CD4-positive, alpha-beta memory T cell (primary cell): ENCODE results near the gene DOCK1. TPM values are rescaled to one million over a fixed set of nuclear protein-coding genes. Genes with fewer than 3 reads are reported as not detected.

Experiments used
- CTCF ChIA-PET: fragments of 350-600 bp; sonication (Branson Sonifier 250); formaldehyde crosslinking; loops from one replicate; lab custom pipeline; 2021; ENCODE audit warnings: inconsistent platforms; ENCODE audit not compliant: partially characterized antibody; lab: Charles Lee
- POLR2A ChIA-PET: fragments of 350-600 bp; sonication (Branson Sonifier 250); formaldehyde crosslinking; loops from one replicate; lab custom pipeline; 2021; ENCODE audit not compliant: partially characterized antibody; lab: Charles Lee
- DNase-seq, 5 donors: peaks; one replicate each; pipeline versions ENCODE4 v3.0.0 to v3.0.0-alpha.2; 2020 to 2022; ENCODE audit warnings: mixed read lengths in 1 of 5
- H3K27ac ChIP-seq: one replicate; pipeline ENCODE4 v1.7.0; 2013; ENCODE audit warnings: low read depth, low read length
- H3K27me3 ChIP-seq: 2 replicates; pipeline ENCODE4 v1.7.0; 2013; ENCODE audit warnings: mild to moderate bottlenecking, low read length, moderate library complexity; ENCODE audit not compliant: insufficient read depth
- H3K36me3 ChIP-seq: 2 replicates; pipeline ENCODE4 v1.7.0; 2013; ENCODE audit warnings: mild to moderate bottlenecking, low read length, moderate library complexity; ENCODE audit not compliant: insufficient read depth
- H3K4me1 ChIP-seq: 2 replicates; pipeline ENCODE4 v1.7.0; 2013; ENCODE audit warnings: mild to moderate bottlenecking, low read length, moderate library complexity; ENCODE audit not compliant: insufficient read depth
- H3K4me3 ChIP-seq, 2 donors: one replicate each; pipeline ENCODE4 v1.7.0; 2013; ENCODE audit warnings: low read length in 2 of 2, mild to moderate bottlenecking in 1 of 2
- H3K9me3 ChIP-seq, 2 donors: one replicate each; pipeline ENCODE4 v1.7.0; 2013; ENCODE audit warnings: low read length in 2 of 2, control low read depth in 1 of 2; ENCODE audit not compliant: control insufficient read depth in 1 of 2
- H3K27ac Mint-ChIP-seq, 7 donors: one replicate each; pipeline ENCODE4 v1.8.0; 2020 to 2021; ENCODE audit warnings: mixed read lengths in 7 of 7, mild to moderate bottlenecking in 6 of 7, inconsistent platforms in 3 of 7, moderate library complexity in 3 of 7
- H3K27me3 Mint-ChIP-seq, 2 donors: one replicate each; pipeline ENCODE4 v1.8.0; 2020 to 2021; ENCODE audit warnings: mixed read lengths in 2 of 2
- H3K36me3 Mint-ChIP-seq, 2 donors: one replicate each; pipeline ENCODE4 v1.8.0; 2020 to 2021; ENCODE audit warnings: mixed read lengths in 2 of 2, inconsistent platforms in 1 of 2, mild to moderate bottlenecking in 1 of 2
- H3K4me1 Mint-ChIP-seq, 4 donors: one replicate each; pipeline ENCODE4 v1.8.0; 2020 to 2021; ENCODE audit warnings: mixed read lengths in 4 of 4, mild to moderate bottlenecking in 1 of 4
- H3K4me3 Mint-ChIP-seq, 8 donors: one replicate each; pipeline ENCODE4 v1.8.0; 2020 to 2021; ENCODE audit warnings: mixed read lengths in 8 of 8, mild to moderate bottlenecking in 7 of 8, moderate library complexity in 6 of 8, inconsistent platforms in 3 of 8
- H3K9me3 Mint-ChIP-seq, 8 donors: one replicate each; pipeline ENCODE4 v1.8.0; 2020 to 2021; ENCODE audit warnings: mixed read lengths in 8 of 8, mild to moderate bottlenecking in 5 of 8, inconsistent platforms in 3 of 8, moderate library complexity in 1 of 8
- intact Hi-C: fragments of 100-400 bp; cut with micrococcal nuclease; formaldehyde crosslinking; loops from one replicate; pipeline ENCODE4 v1.15.1; 2023
- polyA plus RNA-seq, 2 donors: library from polyadenylated mRNA; unstranded; fragments of 300-500 nt; fragmentation: Illumina TruSeq; gene quantifications; one replicate each; pipeline ENCODE4 v1.2.3, GENCODE V29; 2021
- total RNA-seq, 2 experiments: library from RNA; stranded (reverse); gene quantifications; one replicate each; pipeline ENCODE4 v1.2.3, GENCODE V29; 2021

The DOCK1 gene
- total and polyA plus RNA-seq, 4 experiments from 2014 or later: 0.17 TPM; not detected in 2

DNA sequence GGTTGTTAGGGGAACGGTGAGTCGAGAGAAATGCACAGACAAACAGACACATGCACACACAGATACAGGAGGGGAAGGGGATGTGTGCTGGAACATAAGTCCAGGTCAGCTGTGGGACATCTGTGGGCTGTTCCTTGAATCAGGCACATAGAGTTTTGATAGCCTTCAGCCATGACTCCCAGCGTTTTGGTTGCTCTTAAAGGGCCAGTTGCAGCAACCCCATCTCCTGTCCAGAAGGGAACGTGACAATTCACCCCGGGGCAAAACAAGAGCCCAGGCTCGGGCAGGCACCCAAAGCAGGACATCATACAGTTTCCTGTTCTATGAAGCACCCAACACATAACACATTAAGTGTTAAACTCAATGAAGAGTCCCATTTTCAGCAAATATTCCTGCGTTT lies 281.6 kb downstream of the DOCK1 start:
- no peaks in the 10 kb centered on the region for H3K36me3 Mint-ChIP-seq
- ChIA-PET POLR2A (no interaction called here), CTCF (no interaction called here)
- no peaks in the 10 kb centered on the region for H3K36me3 ChIP-seq
- H3K4me1 ChIP-seq: no peaks in the 10 kb centered on the region
- H3K27ac Mint-ChIP-seq: no peak overlapping the region
- no peaks in the 10 kb centered on the region for H3K27me3 ChIP-seq
- H3K9me3 ChIP-seq: no peaks in the 10 kb centered on the region
- H3K4me3 Mint-ChIP-seq: no peak overlapping the region
- no peak overlapping the region for H3K27ac ChIP-seq
- H3K4me1 Mint-ChIP-seq: no peaks in the 10 kb centered on the region
- intact Hi-C loops: no loop called here
- peaks cover 3 to 6% of the 10 kb centered on the region in 2 donors for H3K27me3 Mint-ChIP-seq
- H3K4me3 ChIP-seq: no peak overlapping the region
- no peak for DNase-seq
- H3K9me3 Mint-ChIP-seq: peaks cover 0 to 8% (median 0%) of the 10 kb centered on the region in 8 donors

DNA sequence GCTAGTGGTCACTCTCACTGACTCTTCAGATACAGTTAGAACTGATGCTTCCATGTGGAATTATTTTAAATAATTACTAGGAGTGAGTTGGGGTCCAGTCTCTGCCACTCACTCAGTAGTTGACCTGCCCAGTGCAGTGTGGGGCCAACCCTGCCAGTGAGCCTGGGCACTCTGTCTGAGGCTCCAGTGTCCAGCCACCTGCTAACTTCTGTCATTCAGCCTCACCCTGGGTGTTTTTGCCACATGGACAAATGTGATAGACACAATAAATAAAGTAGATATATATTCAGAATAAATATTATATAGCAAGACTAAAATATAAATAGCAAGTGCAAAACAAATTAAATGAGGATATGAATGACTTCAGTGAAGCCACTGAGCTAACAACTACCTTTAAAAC lies 284.0 kb downstream of the DOCK1 start:
- Histone ChIP-seq H3K4me3 (no peak overlapping the region), H3K27me3 (no peaks in the 10 kb centered on the region), H3K27ac (no peak overlapping the region), H3K9me3 (no peaks in the 10 kb centered on the region), H3K4me1 (no peaks in the 10 kb centered on the region), H3K36me3 (no peaks in the 10 kb centered on the region)
- Mint-ChIP-seq H3K9me3 (peaks cover 0 to 6% (median 0%) of the 10 kb centered on the region in 8 donors), H3K27ac (no peak overlapping the region), H3K4me3 (no peak overlapping the region), H3K4me1 (no peaks in the 10 kb centered on the region), H3K27me3 (peaks cover 7 to 12% of the 10 kb centered on the region in 2 donors), H3K36me3 (no peaks in the 10 kb centered on the region)
- intact Hi-C loops: no loop called here
- DNase-seq: no peak
- ChIA-PET CTCF (no interaction called here), POLR2A (no interaction called here)

DNA sequence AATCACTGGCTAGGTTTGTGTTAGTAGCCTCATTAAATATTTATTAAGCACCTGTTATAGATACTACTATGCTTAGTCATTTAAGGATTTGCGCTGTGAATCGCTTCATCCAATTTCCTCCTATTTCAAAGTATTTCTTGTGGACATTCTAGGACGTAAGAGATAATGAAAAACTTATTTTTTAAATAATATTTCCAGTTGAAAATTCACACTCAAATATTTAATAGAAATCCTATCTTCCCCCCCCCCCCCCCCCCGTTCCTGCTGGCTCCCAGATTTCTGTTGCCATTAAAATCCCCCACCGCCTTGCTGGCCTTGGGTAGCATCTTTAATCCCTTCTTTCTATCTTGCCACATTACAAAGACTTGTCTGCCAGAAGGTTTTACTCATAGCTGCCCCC lies 285.2 kb downstream of the DOCK1 start:
- intact Hi-C loops: no loop called here
- Mint-ChIP-seq H3K4me3 (no peak overlapping the region), H3K27me3 (peaks cover 7 to 11% of the 10 kb centered on the region in 2 donors), H3K36me3 (no peaks in the 10 kb centered on the region), H3K27ac (no peak overlapping the region), H3K4me1 (no peaks in the 10 kb centered on the region), H3K9me3 (peaks cover 0 to 5% (median 0%) of the 10 kb centered on the region in 8 donors)
- Histone ChIP-seq H3K27ac (no peak overlapping the region), H3K4me1 (no peaks in the 10 kb centered on the region), H3K9me3 (no peaks in the 10 kb centered on the region), H3K27me3 (no peaks in the 10 kb centered on the region), H3K4me3 (no peak overlapping the region), H3K36me3 (no peaks in the 10 kb centered on the region)
- DNase-seq: no peak
- POLR2A ChIA-PET: no interaction called here
- CTCF ChIA-PET: no interaction called here

DNA sequence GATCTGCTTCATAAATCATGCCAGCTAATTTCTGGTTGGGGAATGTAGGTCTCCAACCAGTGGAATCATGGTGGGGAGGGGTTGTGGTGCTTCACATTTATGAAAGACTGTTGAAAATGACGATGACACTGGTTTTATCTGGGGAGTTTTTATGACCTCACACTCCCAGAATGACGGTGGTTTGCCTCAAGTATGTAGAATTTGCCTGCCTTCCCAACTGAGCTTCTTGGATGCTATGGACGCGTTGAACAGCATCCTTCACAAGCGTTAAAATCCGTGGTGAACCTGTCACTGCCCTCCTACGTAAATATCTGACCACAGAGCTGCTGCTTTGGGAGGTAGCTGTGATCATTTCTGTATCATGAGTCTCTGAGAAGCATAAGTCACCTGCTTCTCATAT lies 287.9 kb downstream of the DOCK1 start:
- Mint-ChIP-seq H3K9me3 (peaks cover 0 to 2% (median 0%) of the 10 kb centered on the region in 8 donors), H3K36me3 (no peaks in the 10 kb centered on the region), H3K27ac (no peak overlapping the region), H3K4me3 (peak overlapping the region in 1 of 8 donors; percentile 41), H3K4me1 (peaks cover 0 to 2% (median 0%) of the 10 kb centered on the region in 4 donors), H3K27me3 (peaks cover 14% of the 10 kb centered on the region in 2 donors)
- Histone ChIP-seq H3K36me3 (no peaks in the 10 kb centered on the region), H3K9me3 (no peaks in the 10 kb centered on the region), H3K27me3 (no peaks in the 10 kb centered on the region), H3K27ac (no peak overlapping the region), H3K4me3 (no peak overlapping the region), H3K4me1 (no peaks in the 10 kb centered on the region)
- no peak for DNase-seq
- ChIA-PET CTCF (no interaction called here), POLR2A (no interaction called here)
- intact Hi-C loops: no loop called here

DNA sequence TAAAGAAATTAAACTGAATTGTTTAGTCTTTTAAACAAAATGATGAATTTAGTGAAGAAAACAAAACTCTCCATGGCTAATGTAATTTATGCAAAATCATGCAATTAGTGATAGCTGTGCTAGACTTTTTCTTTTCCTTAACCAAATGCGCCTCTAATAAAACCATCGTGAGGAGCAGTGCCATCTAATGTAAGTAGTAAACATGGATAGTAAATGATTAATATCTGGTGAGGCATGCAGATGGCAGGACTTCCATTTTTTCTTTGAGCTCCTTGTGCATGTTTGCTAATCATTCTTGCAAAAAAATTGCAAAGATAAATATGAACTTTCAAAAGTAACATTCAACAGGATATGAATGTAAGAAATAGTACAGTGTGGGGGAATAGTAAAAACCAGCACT lies 288.9 kb downstream of the DOCK1 start:
- intact Hi-C loops: no loop called here
- CTCF ChIA-PET: no interaction called here
- DNase-seq: no peak
- Histone ChIP-seq H3K27ac (no peak overlapping the region), H3K4me1 (no peaks in the 10 kb centered on the region), H3K4me3 (no peak overlapping the region), H3K9me3 (no peaks in the 10 kb centered on the region), H3K27me3 (no peaks in the 10 kb centered on the region), H3K36me3 (no peaks in the 10 kb centered on the region)
- Mint-ChIP-seq H3K36me3 (no peaks in the 10 kb centered on the region), H3K27ac (no peak overlapping the region), H3K4me3 (no peak overlapping the region), H3K4me1 (peaks cover 0 to 2% (median 0%) of the 10 kb centered on the region in 4 donors), H3K9me3 (peaks cover 0 to 2% (median 0%) of the 10 kb centered on the region in 8 donors), H3K27me3 (peaks cover 17% of the 10 kb centered on the region in 2 donors)
- POLR2A ChIA-PET: no interaction called here

DNA sequence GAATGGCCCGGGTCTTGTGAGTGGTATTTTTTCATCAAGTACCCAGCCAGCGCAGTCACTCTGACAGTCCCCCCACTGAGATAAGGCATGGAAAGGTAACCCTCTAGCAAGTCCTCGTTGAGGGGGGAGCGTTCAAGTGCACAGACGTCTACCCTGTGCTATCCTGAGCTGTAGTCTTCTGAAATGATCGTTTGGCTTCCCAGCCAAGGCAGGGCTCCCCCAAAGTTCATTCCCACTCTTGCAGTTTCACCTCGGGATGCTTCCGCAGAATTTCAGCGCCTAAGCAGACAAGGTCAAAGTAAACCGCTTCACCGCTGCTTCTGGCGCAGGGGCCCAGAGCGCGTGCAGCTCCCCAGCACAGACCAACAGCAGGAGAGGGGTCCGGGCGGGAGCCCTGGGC lies 289.4 kb downstream of the DOCK1 start:
- Mint-ChIP-seq H3K27ac (no peak overlapping the region), H3K27me3 (peaks cover 17% of the 10 kb centered on the region in 2 donors), H3K4me3 (no peak overlapping the region), H3K36me3 (no peaks in the 10 kb centered on the region), H3K9me3 (peaks cover 0 to 2% (median 0%) of the 10 kb centered on the region in 8 donors), H3K4me1 (peaks cover 0 to 2% (median 0%) of the 10 kb centered on the region in 4 donors)
- CTCF ChIA-PET: no interaction called here
- no peaks in the 10 kb centered on the region for H3K36me3 ChIP-seq
- no peaks in the 10 kb centered on the region for H3K4me1 ChIP-seq
- intact Hi-C loops: no loop called here
- no peak for DNase-seq
- POLR2A ChIA-PET: no interaction called here
- H3K27ac ChIP-seq: no peak overlapping the region
- no peaks in the 10 kb centered on the region for H3K27me3 ChIP-seq
- H3K4me3 ChIP-seq: no peak overlapping the region
- H3K9me3 ChIP-seq: no peaks in the 10 kb centered on the region

DNA sequence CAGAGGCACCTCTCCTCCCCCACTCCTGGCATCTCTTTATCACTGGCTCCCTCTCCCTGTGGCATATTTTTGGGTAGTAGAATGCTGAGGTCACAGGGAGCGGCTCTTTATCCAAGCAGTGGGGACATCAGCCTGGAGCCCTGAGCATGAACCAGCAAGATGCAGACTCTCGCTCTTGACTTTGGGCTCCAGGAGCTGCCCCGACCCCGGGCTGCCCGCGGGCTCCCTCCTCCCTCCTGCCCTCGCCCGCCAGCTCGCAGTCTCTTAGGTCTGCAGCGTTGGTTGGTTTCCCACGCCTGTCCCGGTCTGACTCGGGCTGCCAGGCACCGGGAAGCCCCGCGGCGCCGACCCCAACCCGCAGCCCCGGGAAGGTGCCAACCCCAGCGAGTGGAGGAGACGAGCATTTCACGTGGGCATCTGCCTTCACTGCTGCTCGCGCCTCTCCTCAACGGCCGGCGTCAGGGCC lies 289.8 kb downstream of the DOCK1 start:
- no peak overlapping the region for H3K27ac ChIP-seq
- peaks cover 0 to 2% (median 0%) of the 10 kb centered on the region in 4 donors for H3K4me1 Mint-ChIP-seq
- ChIA-PET CTCF (no interaction called here), POLR2A (no interaction called here)
- intact Hi-C loops: no loop called here
- no peaks in the 10 kb centered on the region for H3K36me3 ChIP-seq
- peaks cover 15 to 17% of the 10 kb centered on the region in 2 donors for H3K27me3 Mint-ChIP-seq
- H3K9me3 ChIP-seq: no peaks in the 10 kb centered on the region
- no peak overlapping the region for H3K27ac Mint-ChIP-seq
- no peaks in the 10 kb centered on the region for H3K27me3 ChIP-seq
- peaks cover 0 to 3% (median 0%) of the 10 kb centered on the region in 8 donors for H3K9me3 Mint-ChIP-seq
- no peak for DNase-seq
- H3K4me3 Mint-ChIP-seq: no peak overlapping the region
- no peaks in the 10 kb centered on the region for H3K4me1 ChIP-seq
- H3K4me3 ChIP-seq: no peak overlapping the region
- no peaks in the 10 kb centered on the region for H3K36me3 Mint-ChIP-seq
